MM.1S (cell line): ENCODE data around the gene ADSS2.

Experiments used
- DNase-seq: peaks from one replicate; pipeline ENCODE4 v3.0.0-alpha.2; 2015
- H2AFZ ChIP-seq: fragments of 300-600 bp; sonication (generic); 2 replicates; pipeline ENCODE4 v1.6.0; 2016; ENCODE audit warnings: antibody characterized with exemption, low read length
- H3F3A ChIP-seq: fragments of 300-600 bp; sonication (generic); 2 replicates; pipeline ENCODE4 v1.6.1; 2016; ENCODE audit warnings: mild to moderate bottlenecking, antibody characterized with exemption, low read length, moderate library complexity, mixed read lengths; ENCODE audit not compliant: insufficient read depth
- H3K27ac ChIP-seq: fragments of 300-600 bp; sonication (generic); 2 replicates; pipeline ENCODE4 v1.5.1; 2016; ENCODE audit warnings: mild to moderate bottlenecking, low read length
- H3K27me3 ChIP-seq: fragments of 300-600 bp; sonication (generic); replicated peaks from 2 replicates; pipeline ENCODE4 v1.6.0; 2016; ENCODE audit warnings: low read length; ENCODE audit not compliant: insufficient read depth
- H3K36me3 ChIP-seq: fragments of 300-600 bp; sonication (generic); replicated peaks from 2 replicates; pipeline ENCODE4 v1.6.1; 2016; ENCODE audit warnings: mild to moderate bottlenecking, low read length, mixed read lengths; ENCODE audit not compliant: insufficient read depth
- H3K4me1 ChIP-seq: fragments of 300-600 bp; sonication (generic); 2 replicates; pipeline ENCODE4 v1.6.1; 2016; ENCODE audit warnings: low read length, mixed read lengths
- H3K4me2 ChIP-seq: fragments of 300-600 bp; sonication (generic); 2 replicates; pipeline ENCODE4 v1.6.0; 2016; ENCODE audit warnings: low read depth, low read length
- H3K4me3 ChIP-seq: fragments of 300-600 bp; sonication (generic); 2 replicates; pipeline ENCODE4 v1.5.1; 2016; ENCODE audit warnings: low read length, mixed read lengths
- H3K79me2 ChIP-seq: fragments of 300-600 bp; sonication (generic); 2 replicates; pipeline ENCODE4 v1.6.1; 2016; ENCODE audit warnings: mixed run types, low read length, mixed read lengths
- H3K9ac ChIP-seq: fragments of 300-600 bp; sonication (generic); 2 replicates; pipeline ENCODE4 v1.6.1; 2016; ENCODE audit warnings: low read length, mixed read lengths
- H3K9me2 ChIP-seq: fragments of 300-600 bp; sonication (generic); replicated peaks from 2 replicates; pipeline ENCODE4 v1.6.1; 2016; ENCODE audit warnings: mild to moderate bottlenecking, low read length, mixed read lengths; ENCODE audit not compliant: insufficient read depth
- H3K9me3 ChIP-seq: fragments of 300-600 bp; sonication (generic); replicated peaks from 2 replicates; pipeline ENCODE4 v1.6.1; 2016; ENCODE audit warnings: mild to moderate bottlenecking, low read length, mixed read lengths; ENCODE audit not compliant: insufficient read depth
- H4K20me1 ChIP-seq: fragments of 300-600 bp; sonication (generic); 2 replicates; pipeline ENCODE4 v1.6.1; 2016; ENCODE audit warnings: mild to moderate bottlenecking, low read length, moderate library complexity, mixed read lengths; ENCODE audit not compliant: insufficient read depth
- CTCF ChIP-seq: fragments of 300-600 bp; sonication (generic); IDR thresholded peaks from 2 replicates; pipeline ENCODE4 v1.5.1; 2016; ENCODE audit warnings: antibody characterized with exemption, low read length, mixed read lengths
- EZH2 ChIP-seq: fragments of 300-600 bp; sonication (generic); optimal IDR thresholded peaks from 2 replicates; pipeline ENCODE3; 2017; ENCODE audit warnings: low read depth, mild to moderate bottlenecking, antibody characterized with exemption, low read length, mixed read lengths
- EZH2phosphoT487 ChIP-seq: fragments of 300-600 bp; sonication (generic); IDR thresholded peaks from 2 replicates; pipeline ENCODE4 v1.6.1; 2018; ENCODE audit warnings: antibody characterized with exemption, low read length

ADSS2 gene

GRCh38 chr1:244439391-244440032 lies 12.2 kb downstream of the ADSS2 start:
- Histone ChIP-seq H3K9me2 (no peaks in the 10 kb centered on the region), H3K4me2 (no peak overlapping the region), H3K9me3 (no peaks in the 10 kb centered on the region), H3K9ac (no peak overlapping the region), H3F3A (no peaks in the 10 kb centered on the region), H3K36me3 (peaks cover 6% of the 10 kb centered on the region), H3K27me3 (no peaks in the 10 kb centered on the region), H2AFZ (no peak overlapping the region), H3K4me1 (no peaks in the 10 kb centered on the region), H3K27ac (no peak overlapping the region), H4K20me1 (peaks cover 8% of the 10 kb centered on the region; the same call in 1 of the 2 replicates), H3K79me2 (peaks cover 83% of the 10 kb centered on the region), H3K4me3 (no peak overlapping the region)
- DNase-seq, result no peak
- no peak for TF ChIP-seq EZH2phosphoT487
- no peak for TF ChIP-seq CTCF
- TF ChIP-seq EZH2, result no peak

GRCh38 chr1:244437086-244437468 lies 14.6 kb downstream of the ADSS2 start:
- no peak for DNase-seq
- H3K27me3 ChIP-seq, result no peaks in the 10 kb centered on the region

GRCh38 chr1:244436336-244437085 lies 15.2 kb downstream of the ADSS2 start:
- H3K9ac ChIP-seq, result no peak overlapping the region

More at GRCh38 chr1:244437086-244437468, 14.6 kb downstream of the ADSS2 start:
- Histone ChIP-seq H3K4me2 (no peak overlapping the region), H3K79me2 (peaks cover 66% of the 10 kb centered on the region), H2AFZ (no peak overlapping the region), H3K9ac (no peak overlapping the region), H3K4me3 (no peak overlapping the region), H3K4me1 (no peaks in the 10 kb centered on the region), H4K20me1 (peaks cover 3% of the 10 kb centered on the region; the same call in 1 of the 2 replicates), H3K9me3 (no peaks in the 10 kb centered on the region), H3K36me3 (peaks cover 6% of the 10 kb centered on the region; the same call in 1 of the 2 replicates), H3K27ac (no peak overlapping the region), H3F3A (no peaks in the 10 kb centered on the region), H3K9me2 (no peaks in the 10 kb centered on the region)
- TF ChIP-seq EZH2phosphoT487 (no peak), EZH2 (no peak), CTCF (no peak)

More at GRCh38 chr1:244436336-244437085, 15.2 kb downstream of the ADSS2 start:
- TF ChIP-seq CTCF, result no peak
- no peak overlapping the region for H3K4me3 ChIP-seq
- no peak overlapping the region for H3K4me2 ChIP-seq
- H3K27ac ChIP-seq, result no peak overlapping the region
- DNase-seq, result no peak
- peaks cover 3% of the 10 kb centered on the region; the same call in 1 of the 2 replicates for H4K20me1 ChIP-seq
- H2AFZ ChIP-seq, result no peak overlapping the region
- no peaks in the 10 kb centered on the region for H3K9me2 ChIP-seq
- no peaks in the 10 kb centered on the region for H3K9me3 ChIP-seq
- H3K36me3 ChIP-seq, result peaks cover 10% of the 10 kb centered on the region; the same call in 1 of the 2 replicates
- no peaks in the 10 kb centered on the region for H3K27me3 ChIP-seq
- peaks cover 60% of the 10 kb centered on the region for H3K79me2 ChIP-seq
- H3F3A ChIP-seq, result no peaks in the 10 kb centered on the region
- no peaks in the 10 kb centered on the region for H3K4me1 ChIP-seq
